HG03521 (cell line): Measurements from ENCODE around the gene PITX3.
"Not testable (repeated sequence)": the region's sequence is repeated elsewhere in the genome, so short reads cannot be mapped to it uniquely, and the experiment has no call there.

Experiments used
- ATAC-seq: cut with Tn5 transposase; IDR thresholded peaks from one replicate; pipeline ENCODE4 v1.9.1; 2021; ENCODE audit warnings: mild to moderate bottlenecking, moderate library complexity; ENCODE audit not compliant: unreplicated experiment

Gene PITX3

GRCh38 chr10:102229810-102230263 lies 11.5 kb downstream of the PITX3 start:
- no peak for ATAC-seq

- no peak for ATAC-seq
Observed at GRCh38 chr10:102227050-102227449, 14.3 kb downstream of the PITX3 start.

- no peak for ATAC-seq
Observed at GRCh38 chr10:102226542-102226870, 14.8 kb downstream of the PITX3 start.

- peak; percentile 86 for ATAC-seq
Observed at GRCh38 chr10:102225646-102226541, 15.4 kb downstream of the PITX3 start, which contains the start of gene ELOVL3. ELOVL3 (plus strand) TSS chr10:102226299; CDS start chr10:102226549, 250 bp downstream.

- ATAC-seq, result no peak
Observed at GRCh38 chr10:102222797-102223196, 18.5 kb downstream of the PITX3 start.

GRCh38 chr10:102220612-102221011 lies 20.7 kb downstream of the PITX3 start:
- ATAC-seq, result no peak

GRCh38 chr10:102219370-102219769 lies 21.9 kb downstream of the PITX3 start:
- ATAC-seq, result no peak

GRCh38 chr10:102213599-102213998 lies 27.7 kb downstream of the PITX3 start:
- ATAC-seq, result not testable (repeated sequence)

GRCh38 chr10:102211615-102212299 lies 29.6 kb downstream of the PITX3 start:
- no peak for ATAC-seq

GRCh38 chr10:102208311-102209035 lies 32.8 kb downstream of the PITX3 start:
- ATAC-seq, result no peak

- ATAC-seq, result no peak
Observed at GRCh38 chr10:102202386-102202785, 38.9 kb downstream of the PITX3 start.

- no peak for ATAC-seq
Observed at GRCh38 chr10:102200751-102201640, 40.3 kb downstream of the PITX3 start.

- no peak for ATAC-seq
Observed at GRCh38 chr10:102198027-102198426, 43.3 kb downstream of the PITX3 start.

GRCh38 chr10:102196893-102197292 lies 44.4 kb downstream of the PITX3 start:
- ATAC-seq, result no peak

GRCh38 chr10:102195296-102195870 lies 45.9 kb downstream of the PITX3 start:
- no peak for ATAC-seq

- no peak for ATAC-seq
Observed at GRCh38 chr10:102191956-102192355, 49.4 kb downstream of the PITX3 start.

GRCh38 chr10:102188941-102189898 lies 52.1 kb downstream of the PITX3 start:
- ATAC-seq, result not testable (repeated sequence)

GRCh38 chr10:102188298-102188940 lies 52.9 kb downstream of the PITX3 start:
- no peak for ATAC-seq
